Liver (tissue), 3 donors: ENCODE data around the gene SLC18A3.

Experiments used
- CTCF ChIP-seq: fragments of 150-350 bp; IDR thresholded peaks from 2 replicates; pipeline ENCODE4 v1.5.1; 2017; ENCODE audit warnings: improper control_type of control experiment, low read depth, low read length; ENCODE audit not compliant: missing input control
- FOXA1 ChIP-seq: IDR thresholded peaks from 2 replicates; pipeline ENCODE4 v1.6.1; 2016; ENCODE audit warnings: antibody characterized with exemption
- FOXA2 ChIP-seq: IDR thresholded peaks from 2 replicates; pipeline ENCODE4 v1.6.1; 2016; ENCODE audit warnings: antibody characterized with exemption
- GABPA ChIP-seq, 2 donors: IDR thresholded peaks in 1 of 2; conservative IDR thresholded peaks in 1 of 2; 2 replicates each; pipeline ENCODE4 v1.6.1; 2016; ENCODE audit warnings: antibody characterized with exemption in 2 of 2, mild to moderate bottlenecking in 1 of 2, moderate library complexity in 1 of 2
- HNF4A ChIP-seq, 2 donors: conservative IDR thresholded peaks; 2 replicates each; pipeline ENCODE4 v1.6.1; 2016; ENCODE audit warnings: antibody characterized with exemption in 2 of 2, mild to moderate bottlenecking in 2 of 2
- JUND ChIP-seq, 2 donors: IDR thresholded peaks; 2 replicates each; pipeline ENCODE4 v1.6.1; 2016; ENCODE audit warnings: antibody characterized with exemption in 2 of 2
- MAX ChIP-seq: IDR thresholded peaks from 2 replicates; pipeline ENCODE4 v1.6.1; 2016; ENCODE audit warnings: antibody characterized with exemption
- NR2F2 ChIP-seq: IDR thresholded peaks from 2 replicates; pipeline ENCODE4 v1.6.1; 2016; ENCODE audit warnings: antibody characterized with exemption
- RAD21 ChIP-seq, 2 donors: IDR thresholded peaks; 2 replicates each; pipeline ENCODE4 v1.6.1; 2016; ENCODE audit warnings: antibody characterized with exemption in 2 of 2, mild to moderate bottlenecking in 2 of 2
- REST ChIP-seq: IDR thresholded peaks from 2 replicates; pipeline ENCODE4 v1.6.1; 2016; ENCODE audit warnings: antibody characterized with exemption, mild to moderate bottlenecking
- SP1 ChIP-seq: IDR thresholded peaks from 2 replicates; pipeline ENCODE4 v1.6.1; 2018; ENCODE audit warnings: antibody characterized with exemption, mild to moderate bottlenecking
- TAF1 ChIP-seq: conservative IDR thresholded peaks from 2 replicates; pipeline ENCODE4 v1.6.1; 2016; ENCODE audit warnings: antibody characterized with exemption, mild to moderate bottlenecking
- YY1 ChIP-seq: IDR thresholded peaks from 2 replicates; pipeline ENCODE4 v1.6.1; 2016; ENCODE audit warnings: antibody characterized with exemption, mild to moderate bottlenecking
- ZBTB33 ChIP-seq: IDR thresholded peaks from 2 replicates; pipeline ENCODE4 v1.6.1; 2016; ENCODE audit warnings: antibody characterized with exemption
- donor health status: healthy.
- donor health status: healthy.

- TF ChIP-seq REST (no peak), CTCF (no peak), ZBTB33 (no peak), FOXA2 (no peak), YY1 (no peak), GABPA (IDR thresholded peaks at IDR 0.05 in 1 of 2, conservative IDR thresholded peaks at IDR 0.05 in 1 of 2) (no peak), FOXA1 (no peak), NR2F2 (no peak), SP1 (no peak), JUND (IDR thresholded peaks at IDR 0.05) (no peak), RAD21 (IDR thresholded peaks at IDR 0.05) (no peak), TAF1 (no peak), HNF4A (conservative IDR thresholded peaks at IDR 0.05) (no peak), MAX (no peak)
Measured at GRCh38 chr10:49587981-49588380, 22.1 kb upstream of the SLC18A3 start.
